Hepatocyte (in vitro differentiated cells): ENCODE results near the gene CYB561D2. TPM values are rescaled to one million over a fixed set of nuclear protein-coding genes. Genes with fewer than 3 reads are reported as not detected.

Source experiments
- DNase-seq: peaks from one replicate; pipeline ENCODE4 v3.0.0-alpha.2; 2016; ENCODE audit warnings: low spot score
- H2AFZ ChIP-seq: fragments of 200-600 bp; sonication (generic); 2 replicates; pipeline ENCODE4 v1.6.0; 2016; ENCODE audit warnings: antibody characterized with exemption, mild to moderate bottlenecking
- H3K27ac ChIP-seq: fragments of 200-600 bp; sonication (generic); 2 replicates; pipeline ENCODE4 v1.5.1; 2016; ENCODE audit warnings: mild to moderate bottlenecking
- H3K27me3 ChIP-seq: fragments of 200-600 bp; sonication (generic); 2 replicates; pipeline ENCODE4 v1.6.1; 2016
- H3K36me3 ChIP-seq: fragments of 200-600 bp; sonication (generic); replicated peaks from 2 replicates; pipeline ENCODE4 v1.5.1; 2016; ENCODE audit warnings: low read depth; ENCODE audit not compliant: insufficient read depth
- H3K4me1 ChIP-seq: fragments of 200-600 bp; sonication (generic); 2 replicates; pipeline ENCODE4 v1.5.1; 2016; ENCODE audit warnings: mild to moderate bottlenecking, moderate library complexity; ENCODE audit not compliant: insufficient read depth
- H3K4me2 ChIP-seq: fragments of 200-600 bp; sonication (generic); 2 replicates; pipeline ENCODE4 v1.6.0; 2016
- H3K4me3 ChIP-seq: fragments of 200-600 bp; sonication (generic); 2 replicates; pipeline ENCODE4 v1.5.1; 2016; ENCODE audit warnings: mild to moderate bottlenecking
- H3K79me2 ChIP-seq: fragments of 200-600 bp; sonication (generic); 2 replicates; pipeline ENCODE4 v1.6.0; 2017; ENCODE audit warnings: mild to moderate bottlenecking
- H3K9me2 ChIP-seq: fragments of 200-600 bp; sonication (generic); replicated peaks from 2 replicates; pipeline ENCODE4 v1.6.0; 2017; ENCODE audit warnings: mild to moderate bottlenecking; ENCODE audit not compliant: insufficient read depth
- H3K9me3 ChIP-seq: fragments of 200-600 bp; sonication (generic); 2 replicates; pipeline ENCODE4 v1.5.1; 2016; ENCODE audit warnings: low read depth, mild to moderate bottlenecking
- H4K20me1 ChIP-seq: fragments of 200-600 bp; sonication (generic); 2 replicates; pipeline ENCODE4 v1.6.0; 2016; ENCODE audit warnings: mild to moderate bottlenecking; ENCODE audit not compliant: insufficient read depth, poor library complexity, severe bottlenecking
- CTCF ChIP-seq: fragments of 200-600 bp; sonication (generic); IDR thresholded peaks from 2 replicates; pipeline ENCODE4 v1.5.1; 2016; ENCODE audit warnings: antibody characterized with exemption, mild to moderate bottlenecking; ENCODE audit not compliant: poor library complexity
- EZH2 ChIP-seq: fragments of 200-600 bp; sonication (generic); IDR thresholded peaks from 2 replicates; pipeline ENCODE4 v1.6.1; 2016; ENCODE audit warnings: antibody characterized with exemption, mild to moderate bottlenecking, borderline replicate concordance
- EZH2phosphoT487 ChIP-seq: fragments of 200-600 bp; sonication (generic); IDR thresholded peaks from one replicate; pipeline ENCODE4 v1.6.1; 2018; ENCODE audit warnings: antibody characterized with exemption, mild to moderate bottlenecking, low read depth, moderate library complexity; ENCODE audit not compliant: unreplicated experiment, severe bottlenecking
- WGBS: methylation state at CpG from one replicate; pipeline ENCODE4 v1.1.6; 2016; ENCODE audit warnings: low lambda C conversion rate; ENCODE audit errors: missing lambda C conversion rate; 5-methylcytosine and 5-hydroxymethylcytosine counted together
- polyA plus RNA-seq: library from polyadenylated mRNA; unstranded; fragments of >200 nt; fragmentation: Nextera tagmentation; extraction: Ambion mirVana; gene quantifications from 2 replicates; pipeline ENCODE4 v1.2.1, GENCODE V29; 2016
- total RNA-seq: library from RNA; depleted of rRNA; stranded (reverse); fragments of >200 nt; gene quantifications from 2 replicates; pipeline ENCODE4 v1.2.3, GENCODE V29; 2014

CYB561D2 gene
- total and polyA plus RNA-seq, 2 experiments from 2014 or later: 37.3 to 40.5 TPM

- H3K27ac ChIP-seq: peak overlapping the region; percentile 100
- DNase-seq: peak; percentile 84
- peaks cover 33% of the 10 kb centered on the region for H3K4me1 ChIP-seq
These were observed 26.1 kb upstream of the CYB561D2 start for GRCh38 chr3:50324351-50325112.

DNA sequence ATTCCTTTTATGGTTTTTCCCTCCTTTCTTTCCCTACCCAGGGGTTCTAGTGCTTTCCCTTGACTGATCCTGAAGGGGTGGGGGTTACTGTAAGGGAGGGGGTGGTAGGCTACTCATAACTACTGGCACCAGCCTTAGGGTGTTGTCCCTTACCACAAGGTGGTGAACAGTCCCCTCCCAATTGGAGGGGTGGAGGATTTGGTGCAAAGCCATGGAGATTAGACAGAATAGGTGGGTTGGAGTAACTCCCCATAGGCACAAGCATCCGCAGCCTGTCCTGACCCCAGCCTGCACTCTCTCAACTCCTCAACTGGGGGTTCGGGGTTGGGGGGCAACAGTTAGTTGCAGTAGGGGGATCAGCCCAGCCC, 25.6 kb upstream of the CYB561D2 start:
- H4K20me1 ChIP-seq: peaks cover 2% of the 10 kb centered on the region
- no peaks in the 10 kb centered on the region for H3K36me3 ChIP-seq
- H3K4me3 ChIP-seq: no peak overlapping the region
- TF ChIP-seq EZH2 (no peak), CTCF (no peak), EZH2phosphoT487 (no peak)
- peaks cover 27% of the 10 kb centered on the region for H3K4me1 ChIP-seq
- H3K4me2 ChIP-seq: no peak overlapping the region
- H3K27me3 ChIP-seq: no peaks in the 10 kb centered on the region
- H3K9me3 ChIP-seq: no peaks in the 10 kb centered on the region
- 94% methylated on average over 2 of the region's 2 CpGs for WGBS
- H3K9me2 ChIP-seq: no peaks in the 10 kb centered on the region
- no peak overlapping the region for H3K27ac ChIP-seq
- no peak for DNase-seq
- H3K79me2 ChIP-seq: peaks cover 27% of the 10 kb centered on the region
- no peak overlapping the region for H2AFZ ChIP-seq

More at GRCh38 chr3:50324351-50325112, 26.1 kb upstream of the CYB561D2 start:
- Histone ChIP-seq H3K9me3 (no peaks in the 10 kb centered on the region), H2AFZ (no peak overlapping the region), H3K36me3 (no peaks in the 10 kb centered on the region), H4K20me1 (peaks cover 2% of the 10 kb centered on the region), H3K4me2 (no peak overlapping the region), H3K4me3 (no peak overlapping the region), H3K79me2 (peaks cover 33% of the 10 kb centered on the region), H3K27me3 (no peaks in the 10 kb centered on the region), H3K9me2 (no peaks in the 10 kb centered on the region)
- TF ChIP-seq EZH2phosphoT487: no peak
- peak; percentile 74 for TF ChIP-seq CTCF
- no peak for TF ChIP-seq EZH2
- 78% methylated on average over 4 of the region's 4 CpGs for WGBS

DNA sequence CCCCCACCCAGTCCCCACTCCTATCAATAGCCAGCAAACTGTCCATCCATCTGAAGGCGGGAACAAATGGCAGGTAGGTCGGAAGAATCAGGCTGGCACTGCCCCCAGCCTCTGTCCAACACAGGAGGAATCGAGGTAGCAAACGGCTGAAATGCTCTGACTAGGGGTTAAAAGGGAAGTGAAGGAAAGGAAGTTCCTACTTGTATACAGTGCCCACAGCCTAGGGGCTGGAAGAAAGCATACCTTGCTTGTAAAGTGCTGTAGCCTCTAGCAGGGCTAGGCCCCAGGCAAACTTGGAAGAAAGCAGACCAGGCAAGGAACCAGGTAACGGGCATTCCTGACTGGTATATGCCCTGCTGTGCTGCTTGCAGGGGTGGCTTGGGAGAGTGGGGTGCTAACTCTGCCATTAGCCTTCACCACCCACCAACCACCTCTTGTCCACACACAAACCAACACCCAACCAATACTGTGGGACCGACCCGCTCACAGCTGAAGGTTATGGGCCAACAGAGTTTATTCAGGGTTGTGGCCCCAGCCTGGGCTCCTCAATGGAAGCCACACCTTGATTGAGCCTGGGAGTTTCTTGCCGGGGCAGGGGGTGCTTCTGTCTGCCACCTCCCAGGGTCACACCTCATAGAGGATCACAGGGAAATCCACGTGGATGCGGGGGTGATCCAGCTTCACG, 25.0 kb upstream of the CYB561D2 start:
- 96% methylated on average over 11 of the region's 11 CpGs for WGBS
- Histone ChIP-seq H3K9me2 (no peaks in the 10 kb centered on the region), H3K9me3 (no peaks in the 10 kb centered on the region), H3K4me1 (peaks cover 24% of the 10 kb centered on the region), H3K4me3 (no peak overlapping the region), H3K27ac (no peak overlapping the region), H2AFZ (no peak overlapping the region), H3K27me3 (no peaks in the 10 kb centered on the region), H3K79me2 (peaks cover 22% of the 10 kb centered on the region), H3K36me3 (no peaks in the 10 kb centered on the region), H3K4me2 (no peak overlapping the region), H4K20me1 (peaks cover 2% of the 10 kb centered on the region)
- no peak for DNase-seq
- TF ChIP-seq EZH2phosphoT487: no peak
- no peak for TF ChIP-seq EZH2
- no peak for TF ChIP-seq CTCF
